ENCODE results near the gene TMPRSS2.

TMPRSS2 gene

GRCh38 chr21:41470054-41470453 lies 37.9 kb downstream of the TMPRSS2 start:
- CTCF ChIA-PET, result interaction anchor here (0.6 to 2.7 kb wide), 2 partner anchors 25 to 187 kb away, joined by 4 to 18 read pairs; no protein-coding TSS in a partner anchor
- Histone ChIP-seq H3K9me3 (ENCODE audit: control insufficient read depth, insufficient read depth, low read depth, low read length) (no peaks in the 10 kb centered on the region), H3K4me3 (ENCODE audit: low read depth, low read length) (no peak overlapping the region), H3K36me3 (ENCODE audit: control insufficient read depth in 2 of 2, insufficient read depth in 1 of 2, low read length in 2 of 2) (no peaks in the 10 kb centered on the region), H3K27ac (ENCODE audit: extremely low read depth, low read depth, low read length) (no peak overlapping the region), H3K4me1 (ENCODE audit: control insufficient read depth, insufficient read depth, low read length) (no peaks in the 10 kb centered on the region)
- TF ChIP-seq SP3 (tag by site-specific recombination; IDR thresholded peaks at IDR 0.05), result no peak
- no peak for TF ChIP-seq ZNF302 (tag by site-specific recombination; IDR thresholded peaks at IDR 0.05; ENCODE audit: low read depth)
- TF ChIP-seq ZSCAN30 (tag by site-specific recombination; IDR thresholded peaks at IDR 0.05), result no peak
- TF ChIP-seq ZNF335 (tag by site-specific recombination; conservative IDR thresholded peaks at IDR 0.05), result no peak
- no peak for TF ChIP-seq ZNF677 (tag by site-specific recombination; IDR thresholded peaks at IDR 0.05)
- TF ChIP-seq MEIS1 (CRISPR knock-in tag; IDR thresholded peaks at IDR 0.05; ENCODE audit: borderline replicate concordance), result no peak
- TF ChIP-seq ZNF292 (tag by site-specific recombination; IDR thresholded peaks at IDR 0.05; ENCODE audit: borderline replicate concordance, low read depth), result no peak
- no peak for TF ChIP-seq ZNF660 (tag by site-specific recombination; IDR thresholded peaks at IDR 0.05)
- TF ChIP-seq ZNF561 (tag by site-specific recombination; IDR thresholded peaks at IDR 0.05; ENCODE audit: borderline replicate concordance), result no peak
- TF ChIP-seq GLI4 (tag by site-specific recombination; IDR thresholded peaks at IDR 0.05), result no peak
- TF ChIP-seq ZNF423 (tag by site-specific recombination; IDR thresholded peaks at IDR 0.05), result no peak
- no peak for TF ChIP-seq ZNF530 (tag by site-specific recombination; IDR thresholded peaks at IDR 0.05; ENCODE audit: low read depth)
- no peak for TF ChIP-seq ZNF248 (tag by site-specific recombination; IDR thresholded peaks at IDR 0.05)
- TF ChIP-seq ZNF362 (tag by site-specific recombination; IDR thresholded peaks at IDR 0.05), result no peak
- TF ChIP-seq ZNF692 (tag by site-specific recombination; IDR thresholded peaks at IDR 0.05), result no peak
- no peak for TF ChIP-seq ZNF626 (tag by site-specific recombination; IDR thresholded peaks at IDR 0.05)
- TF ChIP-seq ZBTB20 (tag by site-specific recombination; IDR thresholded peaks at IDR 0.05), result no peak
- TF ChIP-seq ZNF341 (tag by site-specific recombination; IDR thresholded peaks at IDR 0.05; ENCODE audit: low read depth), result no peak
- POLR2A ChIA-PET, result no interaction called here

GRCh38 chr21:41466024-41466820 lies 41.7 kb downstream of the TMPRSS2 start:
- H3K27ac ChIP-seq (ENCODE audit: extremely low read depth, low read depth, low read length), result no peak overlapping the region
- ChIA-PET POLR2A (no interaction called here), CTCF (no interaction called here)
- H3K4me3 ChIP-seq (ENCODE audit: low read depth, low read length), result no peak overlapping the region
- no peaks in the 10 kb centered on the region for H3K36me3 ChIP-seq (ENCODE audit: control insufficient read depth in 2 of 2, insufficient read depth in 1 of 2, low read length in 2 of 2)
- no peaks in the 10 kb centered on the region for H3K9me3 ChIP-seq (ENCODE audit: control insufficient read depth, insufficient read depth, low read depth, low read length)
- no peaks in the 10 kb centered on the region for H3K4me1 ChIP-seq (ENCODE audit: control insufficient read depth, insufficient read depth, low read length)
- TF ChIP-seq ZNF19 (tag by site-specific recombination; IDR thresholded peaks at IDR 0.05; ENCODE audit: low read depth) (no peak), ZNF366 (tag by site-specific recombination; conservative IDR thresholded peaks at IDR 0.05) (no peak), ZNF24 (tag by site-specific recombination; IDR thresholded peaks at IDR 0.05) (no peak), PRDM10 (tag by site-specific recombination; IDR thresholded peaks at IDR 0.05) (no peak), ZNF274 (IDR thresholded peaks at IDR 0.05; ENCODE audit: low read length) (no peak), ZNF274 (tag by site-specific recombination; IDR thresholded peaks at IDR 0.05; ENCODE audit: borderline replicate concordance) (no peak), ZBTB48 (tag by site-specific recombination; IDR thresholded peaks at IDR 0.05) (no peak), ZNF211 (tag by site-specific recombination; IDR thresholded peaks at IDR 0.05; ENCODE audit: low read depth) (no peak), WT1 (tag by site-specific recombination; IDR thresholded peaks at IDR 0.05) (no peak), MEIS1 (CRISPR knock-in tag; IDR thresholded peaks at IDR 0.05; ENCODE audit: borderline replicate concordance) (no peak), ZNF449 (tag by site-specific recombination; IDR thresholded peaks at IDR 0.05) (no peak)

Data from HEK293 (cell line).